ENCODE measurements around the gene SGCB.

SGCB gene

GRCh38 chr4:52017814-52018213 is 20.3 kb downstream of the SGCB start:
- DNase-seq = no peak

GRCh38 chr4:52016981-52017380 is 21.1 kb downstream of the SGCB start:
- no peak for DNase-seq

GRCh38 chr4:52015366-52015765 is 22.7 kb downstream of the SGCB start:
- peak; percentile 5 for DNase-seq

GRCh38 chr4:52014903-52015302 is 23.2 kb downstream of the SGCB start:
- DNase-seq = no peak

- DNase-seq = no peak
Measured at GRCh38 chr4:52012651-52013050, 25.4 kb downstream of the SGCB start.

GRCh38 chr4:52010986-52011385 is 27.1 kb downstream of the SGCB start:
- DNase-seq = no peak

GRCh38 chr4:52006887-52007286 is 31.2 kb downstream of the SGCB start:
- no peak for DNase-seq

GRCh38 chr4:52005604-52006273 is 32.4 kb downstream of the SGCB start:
- DNase-seq = no peak

- no peak for DNase-seq
Measured at GRCh38 chr4:52004414-52004813, 33.7 kb downstream of the SGCB start.

GRCh38 chr4:52001616-52002015 is 36.5 kb downstream of the SGCB start:
- peak; percentile 55 for DNase-seq

GRCh38 chr4:51999250-51999649 is 38.8 kb downstream of the SGCB start:
- DNase-seq = no peak

GRCh38 chr4:51998837-51999236 is 39.3 kb downstream of the SGCB start:
- DNase-seq = peak; percentile 8

GRCh38 chr4:51997647-51998046 is 40.5 kb downstream of the SGCB start:
- DNase-seq = no peak

- no peak for DNase-seq
Measured at GRCh38 chr4:51995647-51996220, 42.4 kb downstream of the SGCB start.

Data from DMS53 (cell line).